ENCODE data around the gene CST4.

CST4 gene

GRCh38 chr20:23641936-23642751 is 46.7 kb downstream of the CST4 start:
- in situ Hi-C loops (cut with MboI; ENCODE audit: low pct_unique_long_range_greater_than_20kb, low sequenced_read_pairs, unreplicated experiment): no loop called here
- DNase-seq (ENCODE audit: low spot score): no peak
- TF ChIP-seq CTCF (IDR thresholded peaks at IDR 0.05; ENCODE audit: extremely low read depth, insufficient read depth, missing control alignments): no peak

GRCh38 chr20:23640671-23641667 is 47.9 kb downstream of the CST4 start:
- DNase-seq (ENCODE audit: low spot score): no peak

GRCh38 chr20:23640018-23640601 is 48.7 kb downstream of the CST4 start:
- in situ Hi-C loops (cut with MboI; ENCODE audit: low pct_unique_long_range_greater_than_20kb, low sequenced_read_pairs, unreplicated experiment): no loop called here
- no peak for TF ChIP-seq CTCF (IDR thresholded peaks at IDR 0.05; ENCODE audit: extremely low read depth, insufficient read depth, missing control alignments)
- DNase-seq (ENCODE audit: low spot score): peak; percentile 7

More at GRCh38 chr20:23640671-23641667, 47.9 kb downstream of the CST4 start:
- in situ Hi-C loops (cut with MboI; ENCODE audit: low pct_unique_long_range_greater_than_20kb, low sequenced_read_pairs, unreplicated experiment): no loop called here
- TF ChIP-seq CTCF (IDR thresholded peaks at IDR 0.05; ENCODE audit: extremely low read depth, insufficient read depth, missing control alignments): no peak

DNA sequence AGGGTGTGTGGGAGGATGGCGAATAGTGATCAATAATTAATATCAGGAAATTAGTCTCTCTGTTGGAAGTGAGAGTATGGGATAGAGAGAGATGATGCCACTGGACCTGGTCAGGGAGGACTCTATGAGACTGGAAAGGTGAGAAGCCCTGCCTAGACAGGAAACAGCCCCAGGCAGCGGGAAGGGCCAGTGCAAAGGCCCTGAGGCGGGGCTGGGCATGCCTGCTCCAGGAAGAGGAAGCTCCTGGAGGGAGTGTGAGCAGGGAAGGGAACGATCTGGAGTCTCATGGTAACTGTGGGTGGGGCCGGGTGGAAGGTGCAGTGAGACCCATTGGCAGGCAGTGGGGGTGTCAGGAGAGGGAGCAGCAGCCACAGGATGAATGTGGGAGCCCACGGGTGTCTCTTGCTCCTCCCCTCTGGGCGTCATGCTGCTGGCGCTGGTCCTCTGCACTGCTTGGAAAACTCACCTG is 49.3 kb downstream of the CST4 start:
- in situ Hi-C loops (cut with MboI; ENCODE audit: low pct_unique_long_range_greater_than_20kb, low sequenced_read_pairs, unreplicated experiment): no loop called here
- no peak for TF ChIP-seq CTCF (IDR thresholded peaks at IDR 0.05; ENCODE audit: extremely low read depth, insufficient read depth, missing control alignments)
- DNase-seq (ENCODE audit: low spot score): no peak

GRCh38 chr20:23638309-23638708 is 50.5 kb downstream of the CST4 start:
- no peak for DNase-seq (ENCODE audit: low spot score)
- in situ Hi-C loops (cut with MboI; ENCODE audit: low pct_unique_long_range_greater_than_20kb, low sequenced_read_pairs, unreplicated experiment): no loop called here
- no peak for TF ChIP-seq CTCF (IDR thresholded peaks at IDR 0.05; ENCODE audit: extremely low read depth, insufficient read depth, missing control alignments)
